Activated T-helper 2 cell treated with anti-CD3 and anti-CD28 coated beads, Interferon-gamma antibody, Interleukin-2, Interleukin-4, amounts not matched to agents 10 μg/mL and 5 μg/mL and 100 μg/mL, durations not matched to agents 14 hours and 24 hours and 36 hours (primary cell): ENCODE results near the gene ADPGK. TPM values are rescaled to one million over a fixed set of nuclear protein-coding genes. Genes with fewer than 3 reads are reported as not detected.
A peak's percentile ranks its signal among the peaks of the same experiment; 100 is the strongest.
"Not testable (repeated sequence)": the region's sequence is repeated elsewhere in the genome, so short reads cannot be mapped to it uniquely, and the experiment has no call there.

Experiments used
- DNase-seq: peaks from one replicate; pipeline ENCODE4 v3.0.0; 2021; ENCODE audit warnings: low spot score
- H3K27ac Mint-ChIP-seq: one replicate; pipeline ENCODE4 v1.8.0; 2021; ENCODE audit warnings: mixed read lengths
- H3K27me3 Mint-ChIP-seq: one replicate; pipeline ENCODE4 v1.8.0; 2021; ENCODE audit warnings: low read depth, mixed read lengths
- H3K36me3 Mint-ChIP-seq: one replicate; pipeline ENCODE4 v1.8.0; 2021; ENCODE audit warnings: low read depth, mixed read lengths
- H3K4me1 Mint-ChIP-seq: one replicate; pipeline ENCODE4 v1.8.0; 2021; ENCODE audit warnings: low read depth, mixed read lengths
- H3K4me3 Mint-ChIP-seq: one replicate; pipeline ENCODE4 v1.8.0; 2021; ENCODE audit warnings: low read depth, mild to moderate bottlenecking, moderate library complexity, mixed read lengths
- H3K9me3 Mint-ChIP-seq: one replicate; pipeline ENCODE4 v1.8.0; 2021; ENCODE audit warnings: mixed read lengths
- intact Hi-C: fragments of 100-400 bp; cut with micrococcal nuclease; formaldehyde crosslinking; loops from one replicate; pipeline ENCODE4 v1.15.1; 2023
- total RNA-seq: library from RNA; stranded (reverse); gene quantifications from 2 replicates; pipeline ENCODE4 v1.2.3, GENCODE V29; 2022

ADPGK gene
- total RNA-seq: 84.1 and 95.0 TPM in 2 replicates

- no peaks in the 10 kb centered on the region for H3K9me3 Mint-ChIP-seq
- H3K36me3 Mint-ChIP-seq: peaks cover 26% of the 10 kb centered on the region
- H3K4me3 Mint-ChIP-seq: peak within 1 kb of the TSS; percentile 93
- H3K4me1 Mint-ChIP-seq: peaks cover 66% of the 10 kb centered on the region
- intact Hi-C loops: loop anchor here (1.0 to 10.0 kb wide), 10 partner anchors 13 to 559 kb away; partner anchors contain the start of genes ARIH1, BBS4, HIGD2B and NEO1
- H3K27me3 Mint-ChIP-seq: no peaks in the 10 kb centered on the region
- peak; percentile 93 for DNase-seq
- H3K27ac Mint-ChIP-seq: peak within 1 kb of the TSS; percentile 98
These were observed at the start of gene ADPGK for GRCh38 chr15:72783640-72784455. ADPGK (minus strand) TSS chr15:72783758; CDS start chr15:72783691, 67 bp downstream.

- intact Hi-C loops: no loop called here
- Mint-ChIP-seq H3K27ac (no peak overlapping the region), H3K9me3 (no peaks in the 10 kb centered on the region), H3K27me3 (peaks cover 19% of the 10 kb centered on the region), H3K4me3 (no peak overlapping the region), H3K36me3 (no peaks in the 10 kb centered on the region), H3K4me1 (no peaks in the 10 kb centered on the region)
- DNase-seq: no peak
These were observed 43.7 kb upstream of the ADPGK start for GRCh38 chr15:72827226-72827625.

GRCh38 chr15:72826611-72827010 lies 43.1 kb upstream of the ADPGK start:
- H3K27me3 Mint-ChIP-seq: peaks cover 16% of the 10 kb centered on the region
- no peaks in the 10 kb centered on the region for H3K36me3 Mint-ChIP-seq
- no peak overlapping the region for H3K27ac Mint-ChIP-seq
- intact Hi-C loops: no loop called here
- H3K4me1 Mint-ChIP-seq: no peaks in the 10 kb centered on the region
- no peaks in the 10 kb centered on the region for H3K9me3 Mint-ChIP-seq
- DNase-seq: no peak
- no peak overlapping the region for H3K4me3 Mint-ChIP-seq

GRCh38 chr15:72825829-72826228 lies 42.3 kb upstream of the ADPGK start:
- H3K4me3 Mint-ChIP-seq: no peak overlapping the region
- no peak overlapping the region for H3K27ac Mint-ChIP-seq
- no peaks in the 10 kb centered on the region for H3K4me1 Mint-ChIP-seq
- H3K27me3 Mint-ChIP-seq: peaks cover 12% of the 10 kb centered on the region
- H3K36me3 Mint-ChIP-seq: no peaks in the 10 kb centered on the region
- no peak for DNase-seq
- intact Hi-C loops: no loop called here
- H3K9me3 Mint-ChIP-seq: no peaks in the 10 kb centered on the region

GRCh38 chr15:72824781-72825180 lies 41.2 kb upstream of the ADPGK start:
- no peak for DNase-seq
- H3K27me3 Mint-ChIP-seq: peaks cover 12% of the 10 kb centered on the region
- no peaks in the 10 kb centered on the region for H3K9me3 Mint-ChIP-seq
- H3K36me3 Mint-ChIP-seq: no peaks in the 10 kb centered on the region
- no peaks in the 10 kb centered on the region for H3K4me1 Mint-ChIP-seq
- intact Hi-C loops: no loop called here
- H3K4me3 Mint-ChIP-seq: no peak overlapping the region
- H3K27ac Mint-ChIP-seq: no peak overlapping the region

GRCh38 chr15:72824112-72824511 lies 40.6 kb upstream of the ADPGK start:
- Mint-ChIP-seq H3K4me1 (no peaks in the 10 kb centered on the region), H3K27me3 (peaks cover 14% of the 10 kb centered on the region), H3K4me3 (no peak overlapping the region), H3K9me3 (no peaks in the 10 kb centered on the region), H3K36me3 (no peaks in the 10 kb centered on the region), H3K27ac (no peak overlapping the region)
- no peak for DNase-seq
- intact Hi-C loops: no loop called here

- Mint-ChIP-seq H3K4me3 (no peak overlapping the region), H3K4me1 (no peaks in the 10 kb centered on the region), H3K36me3 (no peaks in the 10 kb centered on the region), H3K27ac (no peak overlapping the region), H3K9me3 (no peaks in the 10 kb centered on the region), H3K27me3 (peaks cover 18% of the 10 kb centered on the region)
- intact Hi-C loops: no loop called here
- DNase-seq: no peak
These were observed 36.7 kb upstream of the ADPGK start for GRCh38 chr15:72820278-72820677.

GRCh38 chr15:72818632-72819031 lies 35.1 kb upstream of the ADPGK start:
- H3K27ac Mint-ChIP-seq: no peak overlapping the region
- peaks cover 23% of the 10 kb centered on the region for H3K27me3 Mint-ChIP-seq
- intact Hi-C loops: no loop called here
- no peaks in the 10 kb centered on the region for H3K9me3 Mint-ChIP-seq
- H3K4me3 Mint-ChIP-seq: no peak overlapping the region
- H3K36me3 Mint-ChIP-seq: no peaks in the 10 kb centered on the region
- no peaks in the 10 kb centered on the region for H3K4me1 Mint-ChIP-seq
- no peak for DNase-seq

GRCh38 chr15:72813345-72814004 lies 29.9 kb upstream of the ADPGK start:
- Mint-ChIP-seq H3K9me3 (no peaks in the 10 kb centered on the region), H3K27me3 (peaks cover 28% of the 10 kb centered on the region), H3K27ac (no peak overlapping the region), H3K4me3 (no peak overlapping the region), H3K4me1 (peaks cover 3% of the 10 kb centered on the region), H3K36me3 (no peaks in the 10 kb centered on the region)
- intact Hi-C loops: no loop called here
- DNase-seq: no peak

- Mint-ChIP-seq H3K4me1 (peaks cover 3% of the 10 kb centered on the region), H3K27ac (no peak overlapping the region), H3K27me3 (peaks cover 15% of the 10 kb centered on the region), H3K4me3 (no peak overlapping the region), H3K36me3 (no peaks in the 10 kb centered on the region), H3K9me3 (no peaks in the 10 kb centered on the region)
- intact Hi-C loops: no loop called here
- DNase-seq: no peak
These were observed 25.8 kb upstream of the ADPGK start for GRCh38 chr15:72809329-72809728.

GRCh38 chr15:72807346-72807745 lies 23.8 kb upstream of the ADPGK start:
- H3K9me3 Mint-ChIP-seq, H3K27ac Mint-ChIP-seq, H3K4me1 Mint-ChIP-seq, H3K4me3 Mint-ChIP-seq, intact Hi-C loops, H3K36me3 Mint-ChIP-seq, DNase-seq: not testable (repeated sequence)
- peaks cover 20% of the 10 kb centered on the region for H3K27me3 Mint-ChIP-seq

- no peak for DNase-seq
- peaks cover 29% of the 10 kb centered on the region for H3K27me3 Mint-ChIP-seq
- peaks cover 12% of the 10 kb centered on the region for H3K4me1 Mint-ChIP-seq
- no peaks in the 10 kb centered on the region for H3K9me3 Mint-ChIP-seq
- no peak overlapping the region for H3K27ac Mint-ChIP-seq
- no peak overlapping the region for H3K4me3 Mint-ChIP-seq
- H3K36me3 Mint-ChIP-seq: no peaks in the 10 kb centered on the region
- intact Hi-C loops: no loop called here
These were observed 19.4 kb upstream of the ADPGK start for GRCh38 chr15:72803006-72803405.

GRCh38 chr15:72801590-72802325 lies 18.2 kb upstream of the ADPGK start:
- DNase-seq: no peak
- Mint-ChIP-seq H3K27ac (no peak overlapping the region), H3K36me3 (no peaks in the 10 kb centered on the region), H3K4me3 (no peak overlapping the region), H3K4me1 (peaks cover 14% of the 10 kb centered on the region), H3K27me3 (peaks cover 29% of the 10 kb centered on the region), H3K9me3 (no peaks in the 10 kb centered on the region)
- intact Hi-C loops: no loop called here
